ENCODE data around the gene ILF2.
A peak's percentile ranks its signal among the peaks of the same experiment; 100 is the strongest.
"Not testable (repeated sequence)": the region's sequence is repeated elsewhere in the genome, so short reads cannot be mapped to it uniquely, and the experiment has no call there.

The ILF2 gene

GRCh38 chr1:153649137-153649862 is 21.5 kb downstream of the ILF2 start:
- no peak for DNase-seq (ENCODE audit: low read depth in 2 of 2)

GRCh38 chr1:153648000-153648643 is 22.7 kb downstream of the ILF2 start:
- DNase-seq (ENCODE audit: low read depth in 2 of 2) = no peak

GRCh38 chr1:153647346-153647714 is 23.5 kb downstream of the ILF2 start:
- DNase-seq (ENCODE audit: low read depth in 2 of 2) = no peak

GRCh38 chr1:153646672-153647345 is 24.0 kb downstream of the ILF2 start:
- no peak for DNase-seq (ENCODE audit: low read depth in 2 of 2)

- no peak for DNase-seq (ENCODE audit: low read depth in 2 of 2)
Measured at GRCh38 chr1:153643816-153644215, 27.0 kb downstream of the ILF2 start.

GRCh38 chr1:153643100-153643499 is 27.7 kb downstream of the ILF2 start:
- no peak for DNase-seq (ENCODE audit: low read depth in 2 of 2)

GRCh38 chr1:153642161-153642560 is 28.6 kb downstream of the ILF2 start:
- no peak for DNase-seq (ENCODE audit: low read depth in 2 of 2)

GRCh38 chr1:153640861-153641260 is 29.9 kb downstream of the ILF2 start:
- no peak for DNase-seq (ENCODE audit: low read depth in 2 of 2)

GRCh38 chr1:153640213-153640612 is 30.6 kb downstream of the ILF2 start:
- DNase-seq (ENCODE audit: low read depth in 2 of 2) = not testable (repeated sequence)

- DNase-seq (ENCODE audit: low read depth in 2 of 2) = no peak
Measured at GRCh38 chr1:153639280-153639679, 31.5 kb downstream of the ILF2 start.

GRCh38 chr1:153638261-153638660 is 32.5 kb downstream of the ILF2 start:
- DNase-seq (ENCODE audit: low read depth in 2 of 2) = no peak

- no peak for DNase-seq (ENCODE audit: low read depth in 2 of 2)
Measured at GRCh38 chr1:153636312-153636711, 34.5 kb downstream of the ILF2 start.

- no peak for DNase-seq (ENCODE audit: low read depth in 2 of 2)
Measured at GRCh38 chr1:153635872-153636271, 34.9 kb downstream of the ILF2 start.

GRCh38 chr1:153633754-153634665 is 36.8 kb downstream of the ILF2 start, which contains the start of gene CHTOP:
CHTOP (plus strand) TSS chr1:153634066; CDS start chr1:153636589, 2,523 bp downstream.
- peak; percentile 96 for DNase-seq (ENCODE audit: low read depth in 2 of 2)

GRCh38 chr1:153633161-153633753 is 37.5 kb downstream of the ILF2 start:
- no peak for DNase-seq (ENCODE audit: low read depth in 2 of 2)

- no peak for DNase-seq (ENCODE audit: low read depth in 2 of 2)
Measured at GRCh38 chr1:153631047-153632022, 39.5 kb downstream of the ILF2 start.

- no peak for DNase-seq (ENCODE audit: low read depth in 2 of 2)
Measured at GRCh38 chr1:153630384-153630783, 40.4 kb downstream of the ILF2 start.

GRCh38 chr1:153629971-153630370 is 40.8 kb downstream of the ILF2 start:
- no peak for DNase-seq (ENCODE audit: low read depth in 2 of 2)

GRCh38 chr1:153629343-153629665 is 41.5 kb downstream of the ILF2 start:
- DNase-seq (ENCODE audit: low read depth in 2 of 2) = no peak

- DNase-seq (ENCODE audit: low read depth in 2 of 2) = no peak
Measured at GRCh38 chr1:153628638-153629342, 42.0 kb downstream of the ILF2 start.

Measured in fibroblast of skin of left biceps (primary cell).